Spinal cord (tissue), 10 donors: ENCODE data around the gene ZNF483. TPM values are rescaled to one million over a fixed set of nuclear protein-coding genes. Genes with fewer than 3 reads are reported as not detected.

Experiments used
- DNase-seq, 6 donors: peaks; one replicate each; pipeline versions ENCODE4 v3.0.0 to v3.0.0-alpha.2; 2013 to 2015; ENCODE audit warnings: low spot score in 6 of 6, low read depth in 4 of 6
- H3K27ac ChIP-seq: one replicate; pipeline ENCODE4 v1.5.1; 2013; ENCODE audit warnings: low read depth, low read length, control low read depth
- H3K27me3 ChIP-seq: one replicate; pipeline ENCODE4 v1.6.1; 2013; ENCODE audit warnings: low read length; ENCODE audit not compliant: control insufficient read depth, insufficient read depth
- H3K36me3 ChIP-seq: one replicate; pipeline ENCODE4 v1.6.1; 2013; ENCODE audit warnings: low read length; ENCODE audit not compliant: control insufficient read depth, insufficient read depth
- H3K4me1 ChIP-seq: one replicate; pipeline ENCODE4 v1.6.1; 2013; ENCODE audit warnings: low read length; ENCODE audit not compliant: control insufficient read depth, insufficient read depth
- H3K4me3 ChIP-seq: one replicate; pipeline ENCODE4 v1.5.1; 2013; ENCODE audit warnings: low read depth, low read length, control low read depth
- H3K9me3 ChIP-seq: one replicate; pipeline ENCODE4 v1.6.1; 2013; ENCODE audit warnings: low read length; ENCODE audit not compliant: control insufficient read depth, insufficient read depth
- WGBS: methylation state at CpG from one replicate; pipeline ENCODE4 v1.1.5; 2013; ENCODE audit warnings: missing lambda C conversion rate; ENCODE audit not compliant: insufficient coverage; 5-methylcytosine and 5-hydroxymethylcytosine counted together
- polyA plus RNA-seq, 2 donors: library from polyadenylated mRNA; unstranded; fragments of 120-200 nt; gene quantifications; one replicate each; pipeline ENCODE4 v1.2.1, GENCODE V29; 2013; ENCODE audit not compliant: insufficient read length in 2 of 2
- total RNA-seq, 2 donors: library from RNA; depleted of rRNA in 1 of 2; stranded (reverse); fragments of 120-200 nt in 1 of 2; fragments of >200 nt in 1 of 2; gene quantifications; one replicate each; pipeline versions ENCODE4 v1.2.3 to v1.2.4, GENCODE V29; 2013 to 2014
- donor health status: healthy.

Gene ZNF483
- total and polyA plus RNA-seq, 4 donors: 4.3 to 92.8 (median 20.6) TPM

- no peak overlapping the region for H3K27ac ChIP-seq
- H3K9me3 ChIP-seq: no peaks in the 10 kb centered on the region
- no peaks in the 10 kb centered on the region for H3K4me1 ChIP-seq
- DNase-seq: peak in 1 of 6 donors; percentile 48
- H3K27me3 ChIP-seq: no peaks in the 10 kb centered on the region
- H3K36me3 ChIP-seq: peaks cover 18% of the 10 kb centered on the region
- no peak overlapping the region for H3K4me3 ChIP-seq
- WGBS: 38% methylated on average over 2 of the region's 4 CpGs
Observed at GRCh38 chr9:111572950-111573604, 48.1 kb downstream of the ZNF483 start.

GRCh38 chr9:111582888-111583287 is 57.9 kb downstream of the ZNF483 start:
- no peak overlapping the region for H3K4me3 ChIP-seq
- H3K27me3 ChIP-seq: no peaks in the 10 kb centered on the region
- H3K27ac ChIP-seq: no peak overlapping the region
- H3K9me3 ChIP-seq: no peaks in the 10 kb centered on the region
- peaks cover 2% of the 10 kb centered on the region for H3K36me3 ChIP-seq
- no peak for DNase-seq
- WGBS: 100% methylated on average over 1 of the region's 3 CpGs
- no peaks in the 10 kb centered on the region for H3K4me1 ChIP-seq

- no peak for DNase-seq
- Histone ChIP-seq H3K27ac (no peak overlapping the region), H3K36me3 (no peaks in the 10 kb centered on the region), H3K4me1 (no peaks in the 10 kb centered on the region), H3K4me3 (no peak overlapping the region), H3K9me3 (no peaks in the 10 kb centered on the region), H3K27me3 (no peaks in the 10 kb centered on the region)
- 90% methylated on average over 5 of the region's 5 CpGs for WGBS
Observed at GRCh38 chr9:111586378-111586777, 61.4 kb downstream of the ZNF483 start.

GRCh38 chr9:111588846-111589245 is 63.9 kb downstream of the ZNF483 start:
- no peak overlapping the region for H3K4me3 ChIP-seq
- DNase-seq: no peak

GRCh38 chr9:111597852-111598732 is 73.1 kb downstream of the ZNF483 start:
- peaks cover 19% of the 10 kb centered on the region for H3K4me1 ChIP-seq
- H3K4me3 ChIP-seq: peak overlapping the region; percentile 80
- peaks cover 8% of the 10 kb centered on the region for H3K36me3 ChIP-seq
- peak in 4 of 6 donors; percentile 19 to 88 (median 48) for DNase-seq
- 2% methylated on average over 34 of the region's 41 CpGs for WGBS
- H3K27me3 ChIP-seq: no peaks in the 10 kb centered on the region
- H3K9me3 ChIP-seq: no peaks in the 10 kb centered on the region
- peak overlapping the region; percentile 69 for H3K27ac ChIP-seq

More at GRCh38 chr9:111588846-111589245, 63.9 kb downstream of the ZNF483 start:
- Histone ChIP-seq H3K27me3 (no peaks in the 10 kb centered on the region), H3K4me1 (no peaks in the 10 kb centered on the region), H3K27ac (no peak overlapping the region), H3K9me3 (no peaks in the 10 kb centered on the region), H3K36me3 (no peaks in the 10 kb centered on the region)
- 96% methylated on average over 3 of the region's 5 CpGs for WGBS

GRCh38 chr9:111598733-111599091 is 73.7 kb downstream of the ZNF483 start:
- peak in 3 of 6 donors; percentile 0 to 15 (median 14) for DNase-seq
- Histone ChIP-seq H3K27me3 (no peaks in the 10 kb centered on the region), H3K27ac (peak overlapping the region; percentile 82), H3K36me3 (peaks cover 8% of the 10 kb centered on the region), H3K4me3 (peak overlapping the region; percentile 80), H3K4me1 (peaks cover 19% of the 10 kb centered on the region), H3K9me3 (no peaks in the 10 kb centered on the region)
- WGBS: 2% methylated on average over 16 of the region's 16 CpGs

GRCh38 chr9:111599092-111599954 is 74.3 kb downstream of the ZNF483 start, which contains the start of gene PTGR1:
Gene PTGR1, minus strand, starts transcription at chr9:111599647. Its CDS starts 2,225 bp downstream, at chr9:111597422.
- 0% methylated on average over 58 of the region's 64 CpGs for WGBS
- H3K27ac ChIP-seq: peak within 1 kb of the TSS; percentile 82
- DNase-seq: peak; percentile 57 to 95 (median 66)
- H3K4me1 ChIP-seq: peaks cover 19% of the 10 kb centered on the region
- peaks cover 8% of the 10 kb centered on the region for H3K36me3 ChIP-seq
- peak within 1 kb of the TSS; percentile 80 for H3K4me3 ChIP-seq
- H3K9me3 ChIP-seq: no peaks in the 10 kb centered on the region
- no peaks in the 10 kb centered on the region for H3K27me3 ChIP-seq

GRCh38 chr9:111599955-111600343 is 75.0 kb downstream of the ZNF483 start:
- Histone ChIP-seq H3K36me3 (peaks cover 8% of the 10 kb centered on the region), H3K27me3 (no peaks in the 10 kb centered on the region), H3K4me3 (peak overlapping the region; percentile 80), H3K4me1 (peaks cover 19% of the 10 kb centered on the region), H3K9me3 (no peaks in the 10 kb centered on the region), H3K27ac (no peak overlapping the region)
- WGBS: 15% methylated on average over 17 of the region's 17 CpGs
- DNase-seq: no peak
